HG03460 (cell line): Measurements from ENCODE around the gene TCAP.

Experiments used
- ATAC-seq: cut with Tn5 transposase; IDR thresholded peaks from one replicate; pipeline ENCODE4 v1.9.1; 2021; ENCODE audit not compliant: unreplicated experiment

The TCAP gene

GRCh38 chr17:39666231-39666600 lies 1.1 kb downstream of the TCAP start:
- ATAC-seq, result no peak

- no peak for ATAC-seq
Observed at GRCh38 chr17:39666601-39667261, 1.6 kb downstream of the TCAP start.

- no peak for ATAC-seq
Observed at GRCh38 chr17:39667262-39667944, 2.3 kb downstream of the TCAP start.

- ATAC-seq, result no peak
Observed at GRCh38 chr17:39667945-39668924, 3.1 kb downstream of the TCAP start, which contains the start of gene PNMT. Gene PNMT (plus strand): TSS chr17:39668453. CDS start chr17:39668476, 23 bp downstream.

- ATAC-seq, result no peak
Observed at GRCh38 chr17:39669897-39670735, 5.0 kb downstream of the TCAP start.

GRCh38 chr17:39670746-39671145 lies 5.6 kb downstream of the TCAP start:
- no peak for ATAC-seq

- ATAC-seq, result no peak
Observed at GRCh38 chr17:39671651-39672521, 6.7 kb downstream of the TCAP start.

- ATAC-seq, result no peak
Observed at GRCh38 chr17:39672522-39673334, 7.6 kb downstream of the TCAP start.

GRCh38 chr17:39673335-39674081 lies 8.4 kb downstream of the TCAP start:
- ATAC-seq, result no peak

- ATAC-seq, result no peak
Observed at GRCh38 chr17:39674179-39674578, 9.0 kb downstream of the TCAP start.

GRCh38 chr17:39674702-39675389 lies 9.7 kb downstream of the TCAP start:
- no peak for ATAC-seq

GRCh38 chr17:39675390-39676082 lies 10.4 kb downstream of the TCAP start:
- ATAC-seq, result no peak

- ATAC-seq, result no peak
Observed at GRCh38 chr17:39676198-39676819, 11.2 kb downstream of the TCAP start.

GRCh38 chr17:39677072-39677471 lies 11.9 kb downstream of the TCAP start:
- no peak for ATAC-seq

- ATAC-seq, result no peak
Observed at GRCh38 chr17:39677542-39678339, 12.6 kb downstream of the TCAP start.
